ENCODE results near the gene ARF6.

The ARF6 gene

GRCh38 chr14:49939884-49940510, 47.1 kb downstream of the ARF6 start:
- no peak for TF ChIP-seq CTCF (IDR thresholded peaks at IDR 0.05; ENCODE audit: control insufficient read depth, insufficient read depth, low read depth, low read length, missing control alignments)
- DNase-seq (ENCODE audit: low read depth) = no peak
- no peak overlapping the region for H3K4me3 ChIP-seq (ENCODE audit: control insufficient read depth, low read depth, low read length)

GRCh38 chr14:49940808-49941421, 48.0 kb downstream of the ARF6 start:
- DNase-seq (ENCODE audit: low read depth) = peak; percentile 32
- no peak overlapping the region for H3K4me3 ChIP-seq (ENCODE audit: control insufficient read depth, low read depth, low read length)

GRCh38 chr14:49942090-49942489, 49.2 kb downstream of the ARF6 start:
- no peak for DNase-seq (ENCODE audit: low read depth)
- no peak overlapping the region for H3K4me3 ChIP-seq (ENCODE audit: control insufficient read depth, low read depth, low read length)
- no peak for TF ChIP-seq CTCF (IDR thresholded peaks at IDR 0.05; ENCODE audit: control insufficient read depth, insufficient read depth, low read depth, low read length, missing control alignments)

More at GRCh38 chr14:49940808-49941421, 48.0 kb downstream of the ARF6 start:
- no peak for TF ChIP-seq CTCF (IDR thresholded peaks at IDR 0.05; ENCODE audit: control insufficient read depth, insufficient read depth, low read depth, low read length, missing control alignments)

- no peak for DNase-seq (ENCODE audit: low read depth)
- no peak for TF ChIP-seq CTCF (IDR thresholded peaks at IDR 0.05; ENCODE audit: control insufficient read depth, insufficient read depth, low read depth, low read length, missing control alignments)
- H3K4me3 ChIP-seq (ENCODE audit: control insufficient read depth, low read depth, low read length) = no peak overlapping the region
Measured at GRCh38 chr14:49944501-49944900, 51.6 kb downstream of the ARF6 start.

GRCh38 chr14:49945448-49946319, 52.8 kb downstream of the ARF6 start:
- no peak for TF ChIP-seq CTCF (IDR thresholded peaks at IDR 0.05; ENCODE audit: control insufficient read depth, insufficient read depth, low read depth, low read length, missing control alignments)
- no peak overlapping the region for H3K4me3 ChIP-seq (ENCODE audit: control insufficient read depth, low read depth, low read length)
- no peak for DNase-seq (ENCODE audit: low read depth)
